HepG2 (cell line): Measurements from ENCODE around the gene FBH1. TPM values are rescaled to one million over a fixed set of nuclear protein-coding genes. Genes with fewer than 3 reads are reported as not detected.

Experiments used
- CENPT ChIP-seq: sonication (generic); formaldehyde crosslinking; IDR thresholded peaks from 2 replicates; pipeline ENCODE4 v1.8.0; 2022; ENCODE audit warnings: low read depth, mild to moderate bottlenecking, moderate library complexity, missing genetic modification reagents
- NR2F6 ChIP-seq, 2 experiments: IDR thresholded peaks; 2 replicates each; pipeline ENCODE4 v1.6.1; 2016; ENCODE audit warnings: antibody characterized with exemption in 1 of 2, mild to moderate bottlenecking in 1 of 2
- SNAPC4 ChIP-seq: sonication (generic); formaldehyde crosslinking; IDR thresholded peaks from 2 replicates; pipeline ENCODE4 v1.4.0; 2020; ENCODE audit warnings: mild to moderate bottlenecking, missing genetic modification reagents
- TCF12 ChIP-seq, 2 experiments: fragments of 450-650 bp in 1 of 2; sonication (generic) in 1 of 2; formaldehyde crosslinking in 1 of 2; IDR thresholded peaks; 2 replicates each; pipeline versions ENCODE4 v1.6.1 to v1.8.0; 2017 to 2022; ENCODE audit warnings: antibody characterized with exemption in 1 of 2, mild to moderate bottlenecking in 1 of 2, missing genetic modification reagents in 1 of 2, moderate library complexity in 1 of 2
- ZBTB26 ChIP-seq: IDR thresholded peaks from 2 replicates; pipeline ENCODE4 v1.6.1; 2016; ENCODE audit warnings: missing compliant biosample characterization, missing genetic modification reagents, borderline replicate concordance
- ZBTB7A ChIP-seq: sonication (generic); formaldehyde crosslinking; IDR thresholded peaks from 2 replicates; pipeline ENCODE4 v1.8.0; 2022; ENCODE audit warnings: mild to moderate bottlenecking, missing genetic modification reagents
- ZNF142 ChIP-seq: sonication (generic); formaldehyde crosslinking; IDR thresholded peaks from 2 replicates; pipeline ENCODE4 v1.4.0; 2020; ENCODE audit warnings: missing genetic modification reagents
- ZNF24 ChIP-seq: fragments of 450-650 bp; IDR thresholded peaks from 2 replicates; pipeline ENCODE4 v1.6.1; 2017; ENCODE audit warnings: antibody characterized with exemption, mild to moderate bottlenecking
- ZNF367 ChIP-seq: sonication (generic); formaldehyde crosslinking; IDR thresholded peaks from 2 replicates; pipeline ENCODE4 v1.4.0; 2020; ENCODE audit warnings: missing genetic modification reagents, borderline replicate concordance
- polyA plus RNA-seq, 8 experiments: library from polyadenylated mRNA; depleted of rRNA in 3 of 8; stranded (reverse) in 7 of 8; unstranded in 1 of 8; fragments of >200 nt; fragmentation: Illumina TruSeq in 4 of 8; extraction: Trizol in 4 of 8; gene quantifications; 2 replicates each; pipeline versions ENCODE4 v1.2.1 to v1.2.3, GENCODE V29; 2011 to 2016; ENCODE audit warnings: low read depth in 4 of 8, missing spikeins in 1 of 8, mixed read lengths in 1 of 8; ENCODE audit not compliant: insufficient read depth in 1 of 8
- total RNA-seq, 5 experiments: library from RNA; depleted of rRNA; stranded (reverse); fragments of >200 nt; fragmentation: Illumina TruSeq; extraction: Trizol; gene quantifications; 2 replicates each; pipeline ENCODE4 v1.2.3, GENCODE V29; 2016; ENCODE audit warnings: low read depth in 1 of 5
- TF ChIP-seq, protein P1 (sequence below), 2 experiments: IDR thresholded peaks; 2 replicates each; pipeline ENCODE4 v1.6.1; 2011 to 2012; ENCODE audit warnings: low read length in 2 of 2, borderline replicate concordance in 1 of 2, low read depth in 1 of 2, mild to moderate bottlenecking in 1 of 2, moderate library complexity in 1 of 2

FBH1 gene
- total and polyA plus RNA-seq, 2 of the 13 experiments (the other 11 are each of a cell fraction or from before 2014, with no cell fraction given), result 48.8 to 60.3 TPM

DNA sequence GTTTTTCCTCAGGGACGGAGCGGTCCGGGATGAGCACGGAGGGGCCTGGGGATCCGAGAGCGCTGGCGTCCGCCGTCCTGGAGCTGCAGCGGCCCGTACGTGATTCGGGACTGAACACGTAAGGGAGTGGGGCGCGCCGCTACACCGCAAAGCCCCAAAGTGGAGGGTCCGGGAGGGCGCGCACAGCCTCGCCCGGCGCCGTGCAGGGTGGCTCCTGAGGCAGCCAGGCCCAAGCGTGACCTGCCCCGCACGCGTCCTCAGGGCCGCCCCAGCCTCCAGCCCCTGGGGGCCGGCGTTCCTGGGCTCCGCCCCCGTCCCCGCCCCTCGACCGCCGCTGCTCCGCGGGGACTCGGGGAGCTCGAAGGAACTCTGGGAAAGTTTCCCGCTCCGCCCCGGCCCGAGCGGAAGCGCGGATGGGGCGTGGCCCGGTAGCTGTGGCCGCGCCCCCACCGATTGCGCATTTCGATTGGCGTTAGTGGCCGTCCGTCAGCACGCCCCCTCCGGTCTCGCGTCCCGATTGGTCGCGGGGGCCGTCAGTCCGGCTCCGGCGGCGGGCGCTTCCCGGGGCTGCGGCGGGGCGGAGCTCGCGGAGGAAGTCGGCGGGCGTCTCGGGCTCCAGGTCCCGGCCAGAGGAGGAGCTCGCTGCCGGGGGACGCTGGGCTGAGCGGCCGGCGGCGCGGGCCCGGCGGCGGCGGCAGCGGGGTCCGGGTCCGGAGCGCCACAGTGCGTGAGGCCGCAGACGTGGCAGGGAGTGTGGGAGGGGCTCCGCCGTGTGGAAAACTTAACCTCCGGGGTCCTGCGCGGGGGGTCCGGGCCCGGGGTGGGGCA is at the start of gene FBH1, which contains the start of gene ANKRD16 (continued):
- TF ChIP-seq, protein P1, sequence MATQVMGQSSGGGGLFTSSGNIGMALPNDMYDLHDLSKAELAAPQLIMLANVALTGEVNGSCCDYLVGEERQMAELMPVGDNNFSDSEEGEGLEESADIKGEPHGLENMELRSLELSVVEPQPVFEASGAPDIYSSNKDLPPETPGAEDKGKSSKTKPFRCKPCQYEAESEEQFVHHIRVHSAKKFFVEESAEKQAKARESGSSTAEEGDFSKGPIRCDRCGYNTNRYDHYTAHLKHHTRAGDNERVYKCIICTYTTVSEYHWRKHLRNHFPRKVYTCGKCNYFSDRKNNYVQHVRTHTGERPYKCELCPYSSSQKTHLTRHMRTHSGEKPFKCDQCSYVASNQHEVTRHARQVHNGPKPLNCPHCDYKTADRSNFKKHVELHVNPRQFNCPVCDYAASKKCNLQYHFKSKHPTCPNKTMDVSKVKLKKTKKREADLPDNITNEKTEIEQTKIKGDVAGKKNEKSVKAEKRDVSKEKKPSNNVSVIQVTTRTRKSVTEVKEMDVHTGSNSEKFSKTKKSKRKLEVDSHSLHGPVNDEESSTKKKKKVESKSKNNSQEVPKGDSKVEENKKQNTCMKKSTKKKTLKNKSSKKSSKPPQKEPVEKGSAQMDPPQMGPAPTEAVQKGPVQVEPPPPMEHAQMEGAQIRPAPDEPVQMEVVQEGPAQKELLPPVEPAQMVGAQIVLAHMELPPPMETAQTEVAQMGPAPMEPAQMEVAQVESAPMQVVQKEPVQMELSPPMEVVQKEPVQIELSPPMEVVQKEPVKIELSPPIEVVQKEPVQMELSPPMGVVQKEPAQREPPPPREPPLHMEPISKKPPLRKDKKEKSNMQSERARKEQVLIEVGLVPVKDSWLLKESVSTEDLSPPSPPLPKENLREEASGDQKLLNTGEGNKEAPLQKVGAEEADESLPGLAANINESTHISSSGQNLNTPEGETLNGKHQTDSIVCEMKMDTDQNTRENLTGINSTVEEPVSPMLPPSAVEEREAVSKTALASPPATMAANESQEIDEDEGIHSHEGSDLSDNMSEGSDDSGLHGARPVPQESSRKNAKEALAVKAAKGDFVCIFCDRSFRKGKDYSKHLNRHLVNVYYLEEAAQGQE (IDR thresholded peaks at IDR 0.05; ENCODE audit: borderline replicate concordance in 1 of 2, low read depth in 1 of 2, low read length in 2 of 2), result no peak
- TF ChIP-seq TCF12 (IDR thresholded peaks at IDR 0.05) (no peak), TCF12 (CRISPR knock-in tag; IDR thresholded peaks at IDR 0.05) (0 out of 2 replicates have a peak, but pooled peaks have one; percentile 60), ZBTB26 (CRISPR knock-in tag) (no peak), ZNF367 (CRISPR knock-in tag) (peak; percentile 66; the same call in 1 of the 2 replicates), SNAPC4 (CRISPR knock-in tag) (no peak), ZNF142 (no peak), NR2F6 (IDR thresholded peaks at IDR 0.05) (no peak), NR2F6 (CRISPR knock-in tag; IDR thresholded peaks at IDR 0.05) (no peak), ZBTB7A (CRISPR knock-in tag) (peak; percentile 69; the same call in 1 of the 2 replicates), CENPT (CRISPR knock-in tag) (0 out of 2 replicates have a peak, but pooled peaks have one; percentile 65), ZNF24 (no peak)
